HG03565 (cell line): ENCODE measurements around the gene APOH.
A peak's percentile ranks its signal among the peaks of the same experiment; 100 is the strongest.

ENCODE experiments used
- ATAC-seq: cut with Tn5 transposase; IDR thresholded peaks from one replicate; pipeline ENCODE4 v1.9.1; 2021; ENCODE audit warnings: mild to moderate bottlenecking, moderate library complexity; ENCODE audit not compliant: unreplicated experiment

Gene APOH

GRCh38 chr17:66198242-66198641, 31.0 kb downstream of the APOH start:
- no peak for ATAC-seq

GRCh38 chr17:66192378-66192687, 36.9 kb downstream of the APOH start:
- no peak for ATAC-seq

GRCh38 chr17:66191593-66192377, 37.4 kb downstream of the APOH start, which contains the start of gene CEP112:
Gene CEP112, minus strand, starts transcription at chr17:66192133.
- peak; percentile 67 for ATAC-seq

- no peak for ATAC-seq
Measured at GRCh38 chr17:66190738-66191592, 38.2 kb downstream of the APOH start.

GRCh38 chr17:66187718-66188117, 41.5 kb downstream of the APOH start:
- ATAC-seq, result no peak

- ATAC-seq, result no peak
Measured at GRCh38 chr17:66185862-66186261, 43.4 kb downstream of the APOH start.

- ATAC-seq, result no peak
Measured at GRCh38 chr17:66184392-66184791, 44.8 kb downstream of the APOH start.

- no peak for ATAC-seq
Measured at GRCh38 chr17:66183529-66183928, 45.7 kb downstream of the APOH start.

GRCh38 chr17:66178642-66179041, 50.6 kb downstream of the APOH start:
- no peak for ATAC-seq

- no peak for ATAC-seq
Measured at GRCh38 chr17:66177048-66177447, 52.2 kb downstream of the APOH start.

GRCh38 chr17:66175892-66176291, 53.3 kb downstream of the APOH start:
- no peak for ATAC-seq

- no peak for ATAC-seq
Measured at GRCh38 chr17:66172691-66173223, 56.5 kb downstream of the APOH start.

GRCh38 chr17:66172144-66172543, 57.1 kb downstream of the APOH start:
- ATAC-seq, result no peak

GRCh38 chr17:66171692-66172091, 57.5 kb downstream of the APOH start:
- no peak for ATAC-seq

GRCh38 chr17:66171172-66171571, 58.0 kb downstream of the APOH start:
- ATAC-seq, result no peak

GRCh38 chr17:66169839-66170238, 59.4 kb downstream of the APOH start:
- ATAC-seq, result no peak

- ATAC-seq, result no peak
Measured at GRCh38 chr17:66167189-66167815, 61.9 kb downstream of the APOH start.

GRCh38 chr17:66165537-66166123, 63.6 kb downstream of the APOH start:
- no peak for ATAC-seq
